ENCODE results near the gene GALNT9.
"Not testable (repeated sequence)": the region's sequence is repeated elsewhere in the genome, so short reads cannot be mapped to it uniquely, and the experiment has no call there.

DNA sequence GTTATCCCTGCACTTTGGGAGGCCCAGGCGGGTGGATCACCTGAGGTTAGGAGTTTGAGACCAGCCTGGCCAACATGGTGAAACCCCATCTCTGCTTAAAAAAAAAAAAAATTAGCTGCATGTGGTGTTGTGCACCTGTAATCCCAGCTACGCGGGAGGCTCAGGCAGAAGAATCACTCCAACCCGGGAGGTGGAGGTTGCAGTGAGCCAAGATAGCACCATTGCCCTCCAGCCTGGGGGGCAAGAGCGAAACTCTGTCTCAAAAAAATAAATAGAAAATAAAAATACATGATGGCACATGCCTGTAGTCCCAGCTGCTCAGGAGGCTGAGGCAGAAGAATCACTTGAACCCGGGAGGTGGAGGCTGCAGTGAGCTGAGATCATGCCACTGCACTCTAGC lies 49.7 kb upstream of the GALNT9 start:
- TF ChIP-seq, protein P1, sequence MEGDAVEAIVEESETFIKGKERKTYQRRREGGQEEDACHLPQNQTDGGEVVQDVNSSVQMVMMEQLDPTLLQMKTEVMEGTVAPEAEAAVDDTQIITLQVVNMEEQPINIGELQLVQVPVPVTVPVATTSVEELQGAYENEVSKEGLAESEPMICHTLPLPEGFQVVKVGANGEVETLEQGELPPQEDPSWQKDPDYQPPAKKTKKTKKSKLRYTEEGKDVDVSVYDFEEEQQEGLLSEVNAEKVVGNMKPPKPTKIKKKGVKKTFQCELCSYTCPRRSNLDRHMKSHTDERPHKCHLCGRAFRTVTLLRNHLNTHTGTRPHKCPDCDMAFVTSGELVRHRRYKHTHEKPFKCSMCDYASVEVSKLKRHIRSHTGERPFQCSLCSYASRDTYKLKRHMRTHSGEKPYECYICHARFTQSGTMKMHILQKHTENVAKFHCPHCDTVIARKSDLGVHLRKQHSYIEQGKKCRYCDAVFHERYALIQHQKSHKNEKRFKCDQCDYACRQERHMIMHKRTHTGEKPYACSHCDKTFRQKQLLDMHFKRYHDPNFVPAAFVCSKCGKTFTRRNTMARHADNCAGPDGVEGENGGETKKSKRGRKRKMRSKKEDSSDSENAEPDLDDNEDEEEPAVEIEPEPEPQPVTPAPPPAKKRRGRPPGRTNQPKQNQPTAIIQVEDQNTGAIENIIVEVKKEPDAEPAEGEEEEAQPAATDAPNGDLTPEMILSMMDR (IDR thresholded peaks at IDR 0.05), result not testable (repeated sequence)
- not testable (repeated sequence) for TF ChIP-seq POLR2A (IDR thresholded peaks at IDR 0.05)

All from lower leg skin (tissue), 3 donors.